Measurements from ENCODE around the gene KCNB1.

The KCNB1 gene

GRCh38 chr20:49497398-49497669, 14.9 kb upstream of the KCNB1 start:
- no peak for DNase-seq (ENCODE audit: low read depth)

- no peak for DNase-seq (ENCODE audit: low read depth)
These were observed 14.3 kb upstream of the KCNB1 start for GRCh38 chr20:49496553-49497397.

GRCh38 chr20:49496043-49496442, 13.6 kb upstream of the KCNB1 start:
- DNase-seq (ENCODE audit: low read depth) = no peak

GRCh38 chr20:49490689-49491088, 8.2 kb upstream of the KCNB1 start:
- no peak for DNase-seq (ENCODE audit: low read depth)

- no peak for DNase-seq (ENCODE audit: low read depth)
These were observed 7.2 kb upstream of the KCNB1 start for GRCh38 chr20:49489688-49490087.

- DNase-seq (ENCODE audit: low read depth) = no peak
These were observed 3.6 kb upstream of the KCNB1 start for GRCh38 chr20:49486064-49486463.

- DNase-seq (ENCODE audit: low read depth) = no peak
These were observed 3.1 kb upstream of the KCNB1 start for GRCh38 chr20:49485563-49485962.

- DNase-seq (ENCODE audit: low read depth) = peak; percentile 17
These were observed 2.0 kb upstream of the KCNB1 start for GRCh38 chr20:49484180-49485140.

GRCh38 chr20:49483696-49484123, 1.2 kb upstream of the KCNB1 start:
- DNase-seq (ENCODE audit: low read depth) = no peak

GRCh38 chr20:49483018-49483695, 689 bp upstream of the KCNB1 start:
- DNase-seq (ENCODE audit: low read depth) = no peak

- DNase-seq (ENCODE audit: low read depth) = no peak
These were observed 295 bp downstream of the KCNB1 start for GRCh38 chr20:49482173-49482572.

GRCh38 chr20:49481116-49481515, 1.4 kb downstream of the KCNB1 start:
- DNase-seq (ENCODE audit: low read depth) = no peak

- no peak for DNase-seq (ENCODE audit: low read depth)
These were observed 2.2 kb downstream of the KCNB1 start for GRCh38 chr20:49480236-49480635.

GRCh38 chr20:49479785-49480184, 2.7 kb downstream of the KCNB1 start:
- no peak for DNase-seq (ENCODE audit: low read depth)

GRCh38 chr20:49478754-49479689, 3.4 kb downstream of the KCNB1 start:
- no peak for DNase-seq (ENCODE audit: low read depth)

- DNase-seq (ENCODE audit: low read depth) = no peak
These were observed 4.2 kb downstream of the KCNB1 start for GRCh38 chr20:49478266-49478665.

- no peak for DNase-seq (ENCODE audit: low read depth)
These were observed 5.3 kb downstream of the KCNB1 start for GRCh38 chr20:49477200-49477599.

GRCh38 chr20:49476016-49476355, 6.5 kb downstream of the KCNB1 start:
- no peak for DNase-seq (ENCODE audit: low read depth)

GRCh38 chr20:49475292-49476015, 7.0 kb downstream of the KCNB1 start:
- DNase-seq (ENCODE audit: low read depth) = no peak

GRCh38 chr20:49471397-49471796, 11.1 kb downstream of the KCNB1 start:
- no peak for DNase-seq (ENCODE audit: low read depth)

- DNase-seq (ENCODE audit: low read depth) = no peak
These were observed 11.5 kb downstream of the KCNB1 start for GRCh38 chr20:49470922-49471321.

Measured in activated gamma-delta T cell treated with anti-CD3 and anti-CD28 coated beads, Interleukin-2, amount 50 U/mL, for 16 hours (primary cell).